Measurements from ENCODE around the gene SNED1.

- TF ChIP-seq CTCF (IDR thresholded peaks at IDR 0.05) = no peak
- no peak for TF ChIP-seq EP300 (IDR thresholded peaks at IDR 0.05)
Observed at GRCh38 chr2:240959941-240960308, 38.5 kb upstream of the SNED1 start.

Measured in suprapubic skin (tissue), 3 donors.